IMR-90 (cell line): Measurements from ENCODE around the gene VSNL1.

Source experiments
- BHLHE40 ChIP-seq: fragments of 150-350 bp; IDR thresholded peaks from 2 replicates; pipeline ENCODE4 v1.6.1; 2016; ENCODE audit warnings: mild to moderate bottlenecking, low read depth, low read length
- CTCF ChIP-seq: conservative IDR thresholded peaks from 2 replicates; pipeline ENCODE4 v1.5.1; 2012; ENCODE audit warnings: mild to moderate bottlenecking, low read depth, low read length, improper control_type of control experiment
- POLR2A ChIP-seq: IDR thresholded peaks from 2 replicates; pipeline ENCODE4 v1.6.1; 2012; ENCODE audit warnings: mild to moderate bottlenecking, low read depth, low read length
- RAD21 ChIP-seq: IDR thresholded peaks from 2 replicates; pipeline ENCODE4 v1.6.1; 2012; ENCODE audit warnings: low read length, improper control_type of control experiment

GRCh38 chr2:17517481-17518211 lies 22.9 kb upstream of the VSNL1 start:
- TF ChIP-seq CTCF (no peak), POLR2A (no peak), BHLHE40 (no peak), RAD21 (no peak)
